Posterior cingulate gyrus (tissue), 11 donors: ENCODE results near the gene THRAP3.
"Not testable (repeated sequence)": the region's sequence is repeated elsewhere in the genome, so short reads cannot be mapped to it uniquely, and the experiment has no call there.

ENCODE experiments used
- DNase-seq, 10 donors: peaks; one replicate each; pipeline versions ENCODE4 v3.0.0 to v3.0.0-alpha.2; 2020 to 2021; ENCODE audit warnings: mixed read lengths in 3 of 10
- intact Hi-C: fragments of 100-400 bp; cut with DNase I; formaldehyde crosslinking; loops from one replicate; pipeline ENCODE4 v1.15.1; 2023

Gene THRAP3

GRCh38 chr1:36236302-36236701, 12.1 kb downstream of the THRAP3 start:
- no peak for DNase-seq
- intact Hi-C loops = no loop called here

GRCh38 chr1:36238433-36238832, 14.2 kb downstream of the THRAP3 start:
- intact Hi-C loops = no loop called here
- no peak for DNase-seq

- intact Hi-C loops = no loop called here
- DNase-seq = peak in 1 of 10 donors; percentile 9
Observed at GRCh38 chr1:36239941-36240637, 15.8 kb downstream of the THRAP3 start.

- intact Hi-C loops = no loop called here
- no peak for DNase-seq
Observed at GRCh38 chr1:36247538-36247937, 23.3 kb downstream of the THRAP3 start.

GRCh38 chr1:36248250-36248894, 24.1 kb downstream of the THRAP3 start:
- no peak for DNase-seq
- intact Hi-C loops = no loop called here

GRCh38 chr1:36251794-36252481, 27.7 kb downstream of the THRAP3 start:
- no peak for DNase-seq
- intact Hi-C loops = no loop called here

- intact Hi-C loops = not testable (repeated sequence)
Observed at GRCh38 chr1:36252482-36252824, 28.2 kb downstream of the THRAP3 start.

GRCh38 chr1:36253161-36253862, 29.1 kb downstream of the THRAP3 start:
- intact Hi-C loops = no loop called here
- DNase-seq = no peak

More at GRCh38 chr1:36252482-36252824, 28.2 kb downstream of the THRAP3 start:
- DNase-seq = not testable (repeated sequence)

GRCh38 chr1:36256558-36257374, 32.5 kb downstream of the THRAP3 start:
- intact Hi-C loops = no loop called here

GRCh38 chr1:36257375-36257767, 33.1 kb downstream of the THRAP3 start:
- intact Hi-C loops = no loop called here
- DNase-seq = no peak

More at GRCh38 chr1:36256558-36257374, 32.5 kb downstream of the THRAP3 start:
- no peak for DNase-seq

GRCh38 chr1:36258960-36259344, 34.7 kb downstream of the THRAP3 start:
- DNase-seq = no peak
- intact Hi-C loops = no loop called here

GRCh38 chr1:36268981-36269380, 44.7 kb downstream of the THRAP3 start:
- intact Hi-C loops = no loop called here
- no peak for DNase-seq

GRCh38 chr1:36269408-36269838, 45.2 kb downstream of the THRAP3 start:
- intact Hi-C loops = no loop called here
- DNase-seq = no peak

GRCh38 chr1:36273024-36273423, 48.8 kb downstream of the THRAP3 start:
- no peak for DNase-seq
- intact Hi-C loops = no loop called here

GRCh38 chr1:36274201-36274600, 50.0 kb downstream of the THRAP3 start:
- DNase-seq = no peak
- intact Hi-C loops = no loop called here

- DNase-seq = no peak
- intact Hi-C loops = no loop called here
Observed at GRCh38 chr1:36276688-36277087, 52.4 kb downstream of the THRAP3 start.

- intact Hi-C loops = no loop called here
- no peak for DNase-seq
Observed at GRCh38 chr1:36279110-36279788, 55.0 kb downstream of the THRAP3 start.

- intact Hi-C loops = loop anchor here (10.0 kb wide), 1 partner anchor 55 kb away; the partner anchor contains the start of gene THRAP3
- DNase-seq = no peak
Observed at GRCh38 chr1:36279789-36280296, 55.6 kb downstream of the THRAP3 start.

GRCh38 chr1:36284061-36284460, 59.8 kb downstream of the THRAP3 start:
- DNase-seq = no peak
- intact Hi-C loops = loop anchor here (10.0 kb wide), 1 partner anchor 59 kb away; the partner anchor contains the start of gene THRAP3
